Breast epithelium (tissue), 3 donors: ENCODE results near the gene PRMT1.

Source experiments
- CTCF ChIP-seq, 3 donors: fragments of 450-650 bp; IDR thresholded peaks; one replicate each; pipeline ENCODE4 v1.5.1; 2016 to 2017; ENCODE audit warnings: antibody characterized with exemption in 3 of 3, mild to moderate bottlenecking in 3 of 3, moderate library complexity in 3 of 3
- POLR2AphosphoS5 ChIP-seq, 3 donors: sonication (generic); formaldehyde crosslinking; IDR thresholded peaks; one replicate each; pipeline ENCODE4 v1.6.1; 2017; ENCODE audit warnings: antibody characterized with exemption in 3 of 3

- no peak for TF ChIP-seq CTCF (IDR thresholded peaks at IDR 0.05)
- no peak for TF ChIP-seq POLR2AphosphoS5 (IDR thresholded peaks at IDR 0.05)
Measured at GRCh38 chr19:49696865-49697264, 19.8 kb downstream of the PRMT1 start.
